Left kidney (tissue), 1 donor: ENCODE measurements around the gene CCSAP. TPM values are rescaled to one million over a fixed set of nuclear protein-coding genes. Genes with fewer than 3 reads are reported as not detected.

Source experiments
- polyA plus RNA-seq: library from polyadenylated mRNA; unstranded; fragments of 120-200 nt; gene quantifications from one replicate; pipeline ENCODE4 v1.2.1, GENCODE V29; 2013; ENCODE audit not compliant: insufficient read length

Gene CCSAP
- polyA plus RNA-seq, 1 donor: 11.2 TPM

Other genes starting within 250 kb of the CCSAP start
- gene RAB4A, start 71.9 kb downstream of the CCSAP start, polyA plus RNA-seq: 49.4 TPM
- 1.9 TPM for gene ACTA1, start 91.0 kb upstream of the CCSAP start, polyA plus RNA-seq
- gene NUP133, start 165.3 kb upstream of the CCSAP start, polyA plus RNA-seq: 52.0 TPM
- 21.9 TPM for gene ABCB10, start 215.7 kb upstream of the CCSAP start, polyA plus RNA-seq